Caco-2 (cell line): Measurements from ENCODE around the gene TPD52L1. TPM values are rescaled to one million over a fixed set of nuclear protein-coding genes. Genes with fewer than 3 reads are reported as not detected.

Experiments used
- BruUV-seq: library from RNA; stranded (reverse); fragments of 400-500 nt; replicated peaks from 2 replicates; lab custom pipeline; 2021; lab: Mats Ljungman, UMichigan
- CTCF ChIA-PET: fragments of 300-600 bp; sonication (Branson Sonifier 250); formaldehyde crosslinking; loops from one replicate; lab custom pipeline; 2022; ENCODE audit warnings: antibody characterized with exemption; lab: Charles Lee
- POLR2A ChIA-PET: fragments of 300-600 bp; sonication (Branson Sonifier 250); formaldehyde crosslinking; loops from one replicate; lab custom pipeline; 2022; ENCODE audit warnings: antibody characterized with exemption; lab: Charles Lee
- DNase-seq, 2 experiments: peaks; one replicate each; pipeline versions ENCODE4 v3.0.0 to v3.0.0-alpha.2; 2020 to 2022
- H3K27me3 ChIP-seq: replicated peaks from 2 replicates; pipeline ENCODE4 v1.6.0; 2011; ENCODE audit warnings: low read length; ENCODE audit not compliant: control insufficient read depth, insufficient read depth
- H3K36me3 ChIP-seq: 2 replicates; pipeline ENCODE4 v1.5.1; 2011; ENCODE audit warnings: low read length; ENCODE audit not compliant: control insufficient read depth, insufficient read depth
- H3K4me1 ChIP-seq: fragments of 250-450 bp; sonication (Bioruptor Pico); 2 replicates; pipeline ENCODE4 v1.5.1; 2020; ENCODE audit warnings: mild to moderate bottlenecking
- H3K4me3 ChIP-seq: 2 replicates; pipeline ENCODE4 v1.5.1; 2011; ENCODE audit warnings: low read depth, mild to moderate bottlenecking, control low read depth, low read length
- H3K9me3 ChIP-seq: fragments of 250-450 bp; sonication (Bioruptor Pico); 2 replicates; pipeline ENCODE4 v1.5.1; 2020; ENCODE audit warnings: mild to moderate bottlenecking, moderate library complexity
- H3K27ac Mint-ChIP-seq: one replicate; pipeline ENCODE4 v1.8.0; 2022; ENCODE audit warnings: mixed read lengths; ENCODE audit not compliant: unreplicated experiment
- H3K27me3 Mint-ChIP-seq: one replicate; pipeline ENCODE4 v1.8.0; 2022; ENCODE audit warnings: mixed read lengths; ENCODE audit not compliant: insufficient read depth, unreplicated experiment
- H3K36me3 Mint-ChIP-seq: one replicate; pipeline ENCODE4 v1.8.0; 2022; ENCODE audit warnings: mild to moderate bottlenecking, mixed read lengths; ENCODE audit not compliant: insufficient read depth, unreplicated experiment
- H3K4me1 Mint-ChIP-seq: one replicate; pipeline ENCODE4 v1.8.0; 2022; ENCODE audit warnings: low read depth, mixed read lengths; ENCODE audit not compliant: unreplicated experiment
- H3K4me3 Mint-ChIP-seq: one replicate; pipeline ENCODE4 v1.8.0; 2022; ENCODE audit warnings: mild to moderate bottlenecking, moderate library complexity, mixed read lengths; ENCODE audit not compliant: unreplicated experiment
- H3K9me3 Mint-ChIP-seq: one replicate; pipeline ENCODE4 v1.8.0; 2022; ENCODE audit warnings: mixed read lengths; ENCODE audit not compliant: unreplicated experiment
- intact Hi-C: fragments of 100-400 bp; cut with micrococcal nuclease; formaldehyde crosslinking; loops from one replicate; pipeline ENCODE4 v1.10.0; 2022; ENCODE audit not compliant: unreplicated experiment
- total RNA-seq: library from RNA; stranded (reverse); gene quantifications from 2 replicates; pipeline ENCODE4 v1.2.3, GENCODE V29; 2022
- TF ChIP-seq, protein P1 (sequence below), 2 experiments: fragments of 200-600 bp in 1 of 2; IDR thresholded peaks; 1 replicate in 1 of 2; 2 replicates in 1 of 2; pipeline versions ENCODE4 v1.5.1 to v1.8.0; 2011 to 2022; ENCODE audit warnings: antibody characterized with exemption in 1 of 2, control low read depth in 1 of 2, inconsistent platforms in 1 of 2, low read depth in 1 of 2, low read length in 1 of 2, mild to moderate bottlenecking in 1 of 2, moderate library complexity in 1 of 2; ENCODE audit not compliant: insufficient read depth in 1 of 2, severe bottlenecking in 1 of 2, unreplicated experiment in 1 of 2

The TPD52L1 gene
- total RNA-seq, 1 experiment from 2014 or later: 83.9 TPM

GRCh38 chr6:125233202-125233601 lies 79.6 kb downstream of the TPD52L1 start:
- CTCF ChIA-PET: interaction anchor here (1.0 kb wide), 1 partner anchor 31 kb away, joined by 4 read pairs; no protein-coding TSS in a partner anchor
- H3K4me3 Mint-ChIP-seq: no peak overlapping the region

DNA sequence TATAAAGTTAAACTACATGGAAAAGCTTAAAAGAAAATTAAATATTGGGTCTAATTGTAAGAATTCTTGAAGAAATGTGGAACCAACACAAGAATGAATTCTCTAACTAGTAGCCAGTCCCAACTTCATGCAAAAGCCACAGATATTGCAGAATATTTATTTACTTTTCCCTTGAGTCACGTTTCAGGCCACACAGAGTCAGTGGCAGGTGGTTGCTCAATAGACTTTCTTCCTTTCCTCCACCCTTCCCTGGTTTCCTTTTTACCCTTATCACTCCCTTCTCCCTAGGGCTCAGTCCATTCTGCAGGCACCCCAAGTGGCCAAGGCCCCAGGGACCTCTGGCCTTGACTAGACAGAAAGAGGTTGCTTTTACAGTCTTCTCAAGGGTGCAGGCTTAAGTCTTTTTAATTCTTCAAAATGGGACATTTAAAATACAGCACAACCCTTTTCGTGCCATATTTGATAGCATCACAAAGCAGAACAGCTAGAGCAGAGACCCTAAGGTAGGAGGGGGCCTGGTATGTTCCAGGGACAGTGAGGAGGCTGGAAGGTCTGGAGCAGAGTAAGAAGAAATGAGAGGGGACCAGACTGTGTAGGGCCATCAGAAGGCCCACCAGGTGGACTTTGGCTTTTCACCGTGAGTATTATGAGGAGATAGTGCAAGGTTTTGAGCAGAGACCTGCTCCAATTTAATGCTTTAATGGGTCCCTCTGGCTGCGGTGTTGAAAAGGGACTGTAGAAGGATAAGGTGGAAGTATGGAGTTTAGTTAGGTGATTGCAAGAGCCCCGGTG lies 83.2 kb downstream of the TPD52L1 start:
- BruUV-seq: no TSS peak
- Histone ChIP-seq H3K36me3 (no peaks in the 10 kb centered on the region), H3K27me3 (no peaks in the 10 kb centered on the region), H3K4me1 (peaks cover 6% of the 10 kb centered on the region; the same call in 1 of the 2 replicates), H3K4me3 (no peak overlapping the region), H3K9me3 (0 out of 2 replicates have a peak, but pooled peaks cover 4% of the 10 kb centered on the region)
- Mint-ChIP-seq H3K27ac (no peak overlapping the region), H3K27me3 (no peaks in the 10 kb centered on the region), H3K36me3 (no peaks in the 10 kb centered on the region), H3K9me3 (peaks cover 11% of the 10 kb centered on the region), H3K4me3 (no peak overlapping the region), H3K4me1 (peaks cover 27% of the 10 kb centered on the region)
- intact Hi-C loops: no loop called here
- CTCF ChIA-PET: no interaction called here
- POLR2A ChIA-PET: no interaction called here
- TF ChIP-seq, protein P1, sequence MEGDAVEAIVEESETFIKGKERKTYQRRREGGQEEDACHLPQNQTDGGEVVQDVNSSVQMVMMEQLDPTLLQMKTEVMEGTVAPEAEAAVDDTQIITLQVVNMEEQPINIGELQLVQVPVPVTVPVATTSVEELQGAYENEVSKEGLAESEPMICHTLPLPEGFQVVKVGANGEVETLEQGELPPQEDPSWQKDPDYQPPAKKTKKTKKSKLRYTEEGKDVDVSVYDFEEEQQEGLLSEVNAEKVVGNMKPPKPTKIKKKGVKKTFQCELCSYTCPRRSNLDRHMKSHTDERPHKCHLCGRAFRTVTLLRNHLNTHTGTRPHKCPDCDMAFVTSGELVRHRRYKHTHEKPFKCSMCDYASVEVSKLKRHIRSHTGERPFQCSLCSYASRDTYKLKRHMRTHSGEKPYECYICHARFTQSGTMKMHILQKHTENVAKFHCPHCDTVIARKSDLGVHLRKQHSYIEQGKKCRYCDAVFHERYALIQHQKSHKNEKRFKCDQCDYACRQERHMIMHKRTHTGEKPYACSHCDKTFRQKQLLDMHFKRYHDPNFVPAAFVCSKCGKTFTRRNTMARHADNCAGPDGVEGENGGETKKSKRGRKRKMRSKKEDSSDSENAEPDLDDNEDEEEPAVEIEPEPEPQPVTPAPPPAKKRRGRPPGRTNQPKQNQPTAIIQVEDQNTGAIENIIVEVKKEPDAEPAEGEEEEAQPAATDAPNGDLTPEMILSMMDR (IDR thresholded peaks at IDR 0.05; ENCODE audit: insufficient read depth in 1 of 2, low read depth in 1 of 2, low read length in 1 of 2, severe bottlenecking in 1 of 2, unreplicated experiment in 1 of 2): no peak
- DNase-seq: no peak

More at GRCh38 chr6:125233202-125233601, 79.6 kb downstream of the TPD52L1 start:
- TF ChIP-seq, protein P1 (IDR thresholded peaks at IDR 0.05; ENCODE audit: insufficient read depth in 1 of 2, low read depth in 1 of 2, low read length in 1 of 2, severe bottlenecking in 1 of 2, unreplicated experiment in 1 of 2): no peak
- Histone ChIP-seq H3K9me3 (no peaks in the 10 kb centered on the region), H3K27me3 (no peaks in the 10 kb centered on the region), H3K4me1 (peaks cover 6% of the 10 kb centered on the region; the same call in 1 of the 2 replicates), H3K4me3 (no peak overlapping the region), H3K36me3 (no peaks in the 10 kb centered on the region)
- Mint-ChIP-seq H3K9me3 (no peaks in the 10 kb centered on the region), H3K36me3 (no peaks in the 10 kb centered on the region), H3K4me1 (peaks cover 27% of the 10 kb centered on the region), H3K27ac (peak overlapping the region; percentile 39), H3K27me3 (no peaks in the 10 kb centered on the region)
- no peak for DNase-seq
- BruUV-seq: no TSS peak
- POLR2A ChIA-PET: no interaction called here
- intact Hi-C loops: no loop called here

DNA sequence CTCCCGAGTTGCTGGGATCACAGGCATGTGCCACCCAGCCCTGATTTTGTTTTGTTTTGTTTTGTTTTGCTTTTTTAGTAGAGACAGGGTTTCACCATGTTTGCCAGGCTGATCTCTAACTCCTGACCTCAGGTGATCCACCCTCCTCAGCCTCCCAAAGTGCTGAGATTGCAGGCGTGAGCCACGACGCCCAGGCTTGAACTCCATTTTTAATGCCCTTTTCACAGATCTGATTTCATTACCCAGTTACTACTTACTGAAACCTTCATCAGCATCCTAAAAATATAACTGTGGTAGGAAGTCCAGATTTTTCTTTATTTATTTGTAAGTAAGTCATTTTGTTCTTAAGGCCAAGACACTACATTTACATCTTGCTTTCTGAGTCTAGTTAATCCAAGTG lies 84.2 kb downstream of the TPD52L1 start:
- Histone ChIP-seq H3K4me3 (no peak overlapping the region), H3K4me1 (peaks cover 4% of the 10 kb centered on the region; the same call in 1 of the 2 replicates), H3K9me3 (peaks cover 10% of the 10 kb centered on the region; the same call in 1 of the 2 replicates), H3K27me3 (no peaks in the 10 kb centered on the region), H3K36me3 (no peaks in the 10 kb centered on the region)
- H3K27ac Mint-ChIP-seq: no peak overlapping the region
- POLR2A ChIA-PET: no interaction called here
- CTCF ChIA-PET: no interaction called here
- no peaks in the 10 kb centered on the region for H3K36me3 Mint-ChIP-seq
- TF ChIP-seq, protein P1 (IDR thresholded peaks at IDR 0.05; ENCODE audit: insufficient read depth in 1 of 2, low read depth in 1 of 2, low read length in 1 of 2, severe bottlenecking in 1 of 2, unreplicated experiment in 1 of 2): no peak
- peaks cover 12% of the 10 kb centered on the region for H3K9me3 Mint-ChIP-seq
- H3K27me3 Mint-ChIP-seq: no peaks in the 10 kb centered on the region
- H3K4me3 Mint-ChIP-seq: no peak overlapping the region
- no TSS peak for BruUV-seq
- DNase-seq: no peak
- intact Hi-C loops: no loop called here
- peaks cover 18% of the 10 kb centered on the region for H3K4me1 Mint-ChIP-seq
